Liver (tissue), 2 donors: Measurements from ENCODE around the gene GRID2IP.

Source experiments
- TF ChIP-seq, protein P1 (sequence below): IDR thresholded peaks from 2 replicates; pipeline ENCODE4 v1.6.1; 2016; ENCODE audit warnings: antibody characterized with exemption
- TF ChIP-seq, protein P2 (sequence below): fragments of 150-350 bp; IDR thresholded peaks from 2 replicates; pipeline ENCODE4 v1.5.1; 2017; ENCODE audit warnings: improper control_type of control experiment, low read depth, low read length; ENCODE audit not compliant: missing input control
- TF ChIP-seq, protein P3 (sequence below): IDR thresholded peaks from 2 replicates; pipeline ENCODE4 v1.6.1; 2016; ENCODE audit warnings: antibody characterized with exemption
- donor health status: healthy.

DNA sequence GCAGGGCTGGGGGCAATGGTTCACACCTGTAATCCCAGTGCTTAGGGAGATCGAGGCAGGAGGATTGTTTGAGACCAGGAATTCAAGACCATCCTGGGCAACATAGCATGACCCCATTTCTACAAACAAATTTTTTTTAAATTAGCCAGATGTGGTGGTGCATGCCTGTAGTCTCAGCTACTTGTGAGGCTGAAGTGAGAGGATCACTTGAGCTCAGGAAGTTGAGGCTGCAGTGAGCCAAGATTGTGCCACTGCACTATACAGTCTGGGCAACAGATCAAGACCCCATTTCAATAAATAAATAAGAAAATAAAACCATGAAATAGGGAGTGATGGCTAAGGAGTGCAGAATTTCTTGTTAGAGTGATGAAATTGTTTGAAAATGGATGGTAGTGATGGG lies 8.9 kb downstream of the GRID2IP start:
- TF ChIP-seq, protein P1, sequence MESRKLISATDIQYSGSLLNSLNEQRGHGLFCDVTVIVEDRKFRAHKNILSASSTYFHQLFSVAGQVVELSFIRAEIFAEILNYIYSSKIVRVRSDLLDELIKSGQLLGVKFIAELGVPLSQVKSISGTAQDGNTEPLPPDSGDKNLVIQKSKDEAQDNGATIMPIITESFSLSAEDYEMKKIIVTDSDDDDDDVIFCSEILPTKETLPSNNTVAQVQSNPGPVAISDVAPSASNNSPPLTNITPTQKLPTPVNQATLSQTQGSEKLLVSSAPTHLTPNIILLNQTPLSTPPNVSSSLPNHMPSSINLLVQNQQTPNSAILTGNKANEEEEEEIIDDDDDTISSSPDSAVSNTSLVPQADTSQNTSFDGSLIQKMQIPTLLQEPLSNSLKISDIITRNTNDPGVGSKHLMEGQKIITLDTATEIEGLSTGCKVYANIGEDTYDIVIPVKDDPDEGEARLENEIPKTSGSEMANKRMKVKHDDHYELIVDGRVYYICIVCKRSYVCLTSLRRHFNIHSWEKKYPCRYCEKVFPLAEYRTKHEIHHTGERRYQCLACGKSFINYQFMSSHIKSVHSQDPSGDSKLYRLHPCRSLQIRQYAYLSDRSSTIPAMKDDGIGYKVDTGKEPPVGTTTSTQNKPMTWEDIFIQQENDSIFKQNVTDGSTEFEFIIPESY = no peak
- TF ChIP-seq, protein P2, sequence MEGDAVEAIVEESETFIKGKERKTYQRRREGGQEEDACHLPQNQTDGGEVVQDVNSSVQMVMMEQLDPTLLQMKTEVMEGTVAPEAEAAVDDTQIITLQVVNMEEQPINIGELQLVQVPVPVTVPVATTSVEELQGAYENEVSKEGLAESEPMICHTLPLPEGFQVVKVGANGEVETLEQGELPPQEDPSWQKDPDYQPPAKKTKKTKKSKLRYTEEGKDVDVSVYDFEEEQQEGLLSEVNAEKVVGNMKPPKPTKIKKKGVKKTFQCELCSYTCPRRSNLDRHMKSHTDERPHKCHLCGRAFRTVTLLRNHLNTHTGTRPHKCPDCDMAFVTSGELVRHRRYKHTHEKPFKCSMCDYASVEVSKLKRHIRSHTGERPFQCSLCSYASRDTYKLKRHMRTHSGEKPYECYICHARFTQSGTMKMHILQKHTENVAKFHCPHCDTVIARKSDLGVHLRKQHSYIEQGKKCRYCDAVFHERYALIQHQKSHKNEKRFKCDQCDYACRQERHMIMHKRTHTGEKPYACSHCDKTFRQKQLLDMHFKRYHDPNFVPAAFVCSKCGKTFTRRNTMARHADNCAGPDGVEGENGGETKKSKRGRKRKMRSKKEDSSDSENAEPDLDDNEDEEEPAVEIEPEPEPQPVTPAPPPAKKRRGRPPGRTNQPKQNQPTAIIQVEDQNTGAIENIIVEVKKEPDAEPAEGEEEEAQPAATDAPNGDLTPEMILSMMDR = no peak
- TF ChIP-seq, protein P3, sequence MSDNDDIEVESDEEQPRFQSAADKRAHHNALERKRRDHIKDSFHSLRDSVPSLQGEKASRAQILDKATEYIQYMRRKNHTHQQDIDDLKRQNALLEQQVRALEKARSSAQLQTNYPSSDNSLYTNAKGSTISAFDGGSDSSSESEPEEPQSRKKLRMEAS = no peak
